ENCODE results near the gene BOC. TPM values are rescaled to one million over a fixed set of nuclear protein-coding genes. Genes with fewer than 3 reads are reported as not detected.

BOC gene
- total RNA-seq, 1 donor from 2014 or later, result 93.1 TPM

DNA sequence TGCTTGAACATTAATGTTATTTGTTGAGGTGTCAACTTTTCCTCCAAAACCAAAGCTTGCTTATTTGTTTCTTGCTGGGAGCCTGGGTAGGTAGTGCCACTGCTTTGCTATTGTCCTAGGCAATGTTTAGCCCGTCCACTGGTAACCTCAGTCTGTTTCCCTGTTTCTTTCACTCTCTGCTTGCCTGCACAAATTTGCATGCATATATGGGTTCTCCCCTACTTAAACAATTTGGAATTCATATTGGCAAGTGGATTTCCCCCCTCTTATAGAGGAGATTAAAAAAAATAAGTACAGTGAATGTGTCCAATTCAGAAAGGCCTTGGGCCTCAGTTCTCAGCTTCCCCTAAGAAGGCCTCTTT lies 45.0 kb upstream of the BOC start:
- TF ChIP-seq POLR2A (IDR thresholded peaks at IDR 0.05), result no peak
- TF ChIP-seq, protein P1, sequence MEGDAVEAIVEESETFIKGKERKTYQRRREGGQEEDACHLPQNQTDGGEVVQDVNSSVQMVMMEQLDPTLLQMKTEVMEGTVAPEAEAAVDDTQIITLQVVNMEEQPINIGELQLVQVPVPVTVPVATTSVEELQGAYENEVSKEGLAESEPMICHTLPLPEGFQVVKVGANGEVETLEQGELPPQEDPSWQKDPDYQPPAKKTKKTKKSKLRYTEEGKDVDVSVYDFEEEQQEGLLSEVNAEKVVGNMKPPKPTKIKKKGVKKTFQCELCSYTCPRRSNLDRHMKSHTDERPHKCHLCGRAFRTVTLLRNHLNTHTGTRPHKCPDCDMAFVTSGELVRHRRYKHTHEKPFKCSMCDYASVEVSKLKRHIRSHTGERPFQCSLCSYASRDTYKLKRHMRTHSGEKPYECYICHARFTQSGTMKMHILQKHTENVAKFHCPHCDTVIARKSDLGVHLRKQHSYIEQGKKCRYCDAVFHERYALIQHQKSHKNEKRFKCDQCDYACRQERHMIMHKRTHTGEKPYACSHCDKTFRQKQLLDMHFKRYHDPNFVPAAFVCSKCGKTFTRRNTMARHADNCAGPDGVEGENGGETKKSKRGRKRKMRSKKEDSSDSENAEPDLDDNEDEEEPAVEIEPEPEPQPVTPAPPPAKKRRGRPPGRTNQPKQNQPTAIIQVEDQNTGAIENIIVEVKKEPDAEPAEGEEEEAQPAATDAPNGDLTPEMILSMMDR (IDR thresholded peaks at IDR 0.05), result no peak
- Histone ChIP-seq H3K9me3 (no peaks in the 10 kb centered on the region), H3K27ac (peak overlapping the region; percentile 54), H3K36me3 (no peaks in the 10 kb centered on the region), H3K27me3 (no peaks in the 10 kb centered on the region), H3K4me1 (peaks cover 30% of the 10 kb centered on the region), H3K4me3 (no peak overlapping the region)
- DNase-seq (ENCODE audit: extremely low spot score in 2 of 2), result no peak
- intact Hi-C loops (cut with DNase I), result loop anchor here (5.0 kb wide), 1 partner anchor 46 kb away; the partner anchor contains the start of gene BOC

DNA sequence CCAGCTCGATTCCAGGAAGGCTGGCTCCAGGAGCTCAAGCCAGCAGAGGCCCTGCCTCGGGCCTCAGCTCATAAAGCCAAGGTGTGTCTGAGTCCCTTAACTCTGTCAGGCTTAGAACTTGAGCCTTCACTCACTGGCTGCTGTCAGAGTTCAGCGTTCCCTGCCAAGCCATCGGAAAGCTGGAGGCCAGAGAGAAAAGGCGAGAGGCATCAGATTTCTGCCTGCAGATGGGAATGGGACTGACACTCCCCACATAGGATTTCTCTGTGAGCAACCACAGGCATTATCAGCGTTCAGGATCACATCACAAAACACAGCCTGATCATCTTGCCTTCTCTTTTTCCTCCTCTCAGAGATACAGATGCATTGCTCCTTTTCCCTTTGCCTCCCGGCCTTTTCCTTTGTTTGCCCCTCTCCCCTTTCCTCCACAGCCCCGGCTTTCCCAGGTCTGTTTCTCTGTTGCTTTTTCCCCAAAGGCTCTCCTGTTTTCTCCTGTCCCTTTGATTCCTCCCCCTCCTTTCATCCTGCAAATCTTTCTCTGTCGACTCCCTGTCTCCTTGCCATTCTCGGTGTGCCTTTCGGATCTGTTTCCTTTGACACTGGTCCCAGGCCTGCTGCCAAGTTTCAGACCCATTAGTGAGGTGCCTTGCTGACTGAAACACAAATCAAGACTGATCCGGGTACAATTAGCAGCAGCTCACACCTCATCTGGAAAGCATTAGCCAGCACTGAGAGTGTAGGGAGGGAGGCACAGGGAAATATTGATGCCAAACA lies 44.5 kb upstream of the BOC start:
- H3K4me3 ChIP-seq, result no peak overlapping the region

DNA sequence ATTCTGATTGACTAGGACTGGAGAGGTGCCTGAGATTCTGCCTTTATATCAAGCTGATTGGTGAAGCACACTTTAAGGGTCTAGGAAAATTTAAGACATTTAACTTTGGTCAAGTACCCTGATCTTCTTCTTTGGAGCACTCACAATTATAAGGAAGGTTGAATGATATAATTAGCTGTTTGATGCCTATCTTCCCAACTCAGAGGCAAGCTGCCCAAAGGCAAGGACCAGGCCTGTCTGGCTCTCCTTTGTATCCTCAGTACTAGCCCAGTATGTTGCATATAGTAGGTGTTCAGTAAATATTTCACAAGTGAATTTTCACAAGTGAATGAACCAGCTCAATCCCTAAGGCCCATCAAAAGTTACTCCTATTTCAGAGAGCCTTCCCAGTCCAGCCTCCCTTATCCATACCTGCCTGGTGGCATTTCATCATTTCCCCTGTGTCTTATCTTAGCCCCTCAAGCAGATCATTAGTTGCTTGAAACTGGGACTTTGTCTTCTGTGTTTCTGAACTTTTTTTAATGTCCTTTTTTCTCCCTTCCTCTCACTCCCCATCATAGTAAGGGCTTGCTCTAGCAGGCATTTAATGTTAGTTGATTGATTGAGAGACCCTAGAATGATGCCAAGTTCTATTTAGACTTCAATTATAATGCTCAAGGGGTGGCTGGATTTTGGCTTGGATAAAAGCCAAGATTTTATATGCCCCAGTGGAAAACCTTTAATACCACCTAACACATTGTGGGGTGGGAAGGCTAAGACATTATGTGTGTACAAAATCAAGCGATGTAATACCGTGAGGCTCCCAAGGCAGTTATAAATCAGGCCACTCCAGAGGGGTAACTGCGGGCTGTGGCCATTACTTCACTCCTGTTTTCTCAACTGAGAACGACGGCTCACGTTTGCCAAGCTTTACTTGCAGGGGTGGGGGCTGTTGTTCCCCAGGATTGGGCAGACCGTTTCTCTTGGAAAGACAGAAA lies 43.2 kb upstream of the BOC start:
- DNase-seq (ENCODE audit: extremely low spot score in 2 of 2), result no peak
- H3K9me3 ChIP-seq, result no peaks in the 10 kb centered on the region
- intact Hi-C loops (cut with DNase I), result loop anchor here (5.0 kb wide), 1 partner anchor 44 kb away; the partner anchor contains the start of gene BOC

More for the DNA sequence above, 44.5 kb upstream of the BOC start:
- peak overlapping the region; percentile 54 for H3K27ac ChIP-seq
- H3K9me3 ChIP-seq, result no peaks in the 10 kb centered on the region
- no peak for TF ChIP-seq POLR2A (IDR thresholded peaks at IDR 0.05)
- TF ChIP-seq POLR2AphosphoS5 (IDR thresholded peaks at IDR 0.05; ENCODE audit: insufficient read depth in 1 of 2, low read depth in 1 of 2), result peak; percentile 13 to 34
- H3K27me3 ChIP-seq, result no peaks in the 10 kb centered on the region
- DNase-seq (ENCODE audit: extremely low spot score in 2 of 2), result no peak
- peaks cover 30% of the 10 kb centered on the region for H3K4me1 ChIP-seq
- intact Hi-C loops (cut with DNase I), result loop anchor here (5.0 kb wide), 1 partner anchor 45 kb away; the partner anchor contains the start of gene BOC
- no peaks in the 10 kb centered on the region for H3K36me3 ChIP-seq

DNA sequence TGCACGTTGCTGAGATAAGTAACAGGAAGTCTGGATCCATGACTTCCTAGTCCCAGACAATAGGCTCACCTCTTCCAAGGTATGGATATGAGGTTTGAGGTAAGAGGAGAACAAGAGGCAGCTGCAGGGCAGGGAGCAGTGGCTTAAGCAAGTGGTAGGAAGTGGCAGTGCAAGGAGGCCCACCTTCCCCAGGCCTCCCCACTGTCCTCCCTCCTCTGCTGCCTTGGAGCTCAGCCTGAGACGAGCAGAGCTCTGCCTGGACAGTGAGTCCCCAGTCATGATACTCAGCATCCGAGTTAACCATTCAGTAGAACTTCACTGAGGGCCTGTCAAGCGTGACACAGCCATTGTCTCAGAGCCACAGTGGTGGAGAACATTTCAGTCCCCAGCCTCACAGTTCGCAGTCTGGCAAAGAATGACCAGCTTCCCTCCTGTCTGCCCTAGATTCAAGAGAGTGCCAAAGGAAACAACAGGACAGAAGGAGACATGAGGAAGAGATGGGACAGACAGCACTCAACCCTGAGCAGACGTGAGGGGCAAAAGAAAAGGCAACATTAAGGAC lies 41.4 kb upstream of the BOC start:
- H3K27ac ChIP-seq, result no peak overlapping the region
- intact Hi-C loops (cut with DNase I), result loop anchor here (5.0 kb wide), 1 partner anchor 42 kb away; the partner anchor contains the start of gene BOC
- DNase-seq (ENCODE audit: extremely low spot score in 2 of 2), result no peak

More for the DNA sequence above, 43.2 kb upstream of the BOC start:
- TF ChIP-seq POLR2A (IDR thresholded peaks at IDR 0.05), result no peak
- no peak for TF ChIP-seq POLR2AphosphoS5 (IDR thresholded peaks at IDR 0.05; ENCODE audit: insufficient read depth in 1 of 2, low read depth in 1 of 2)
- TF ChIP-seq, protein P1 (IDR thresholded peaks at IDR 0.05), result no peak
- Histone ChIP-seq H3K27ac (peak overlapping the region; percentile 54), H3K4me1 (peaks cover 30% of the 10 kb centered on the region), H3K27me3 (no peaks in the 10 kb centered on the region), H3K4me3 (no peak overlapping the region), H3K36me3 (no peaks in the 10 kb centered on the region)

More for the DNA sequence above, 41.4 kb upstream of the BOC start:
- TF ChIP-seq POLR2A (IDR thresholded peaks at IDR 0.05), result no peak
- no peak for TF ChIP-seq POLR2AphosphoS5 (IDR thresholded peaks at IDR 0.05; ENCODE audit: insufficient read depth in 1 of 2, low read depth in 1 of 2)
- TF ChIP-seq, protein P1 (IDR thresholded peaks at IDR 0.05), result no peak
- Histone ChIP-seq H3K9me3 (no peaks in the 10 kb centered on the region), H3K27me3 (no peaks in the 10 kb centered on the region), H3K36me3 (no peaks in the 10 kb centered on the region), H3K4me3 (no peak overlapping the region), H3K4me1 (peaks cover 30% of the 10 kb centered on the region)
